ACC112 (cell line): ENCODE measurements around the gene TBC1D1.

Experiments
- H2AFZ ChIP-seq: fragments of 200-600 bp; sonication (generic); one replicate; pipeline ENCODE4 v1.6.0; 2017; ENCODE audit warnings: antibody characterized with exemption, low read length; ENCODE audit not compliant: unreplicated experiment
- H3K27ac ChIP-seq: fragments of 200-600 bp; sonication (generic); 2 replicates; pipeline ENCODE4 v1.5.1; 2014; ENCODE audit warnings: low read depth, mild to moderate bottlenecking, antibody characterized with exemption, low read length, moderate library complexity
- H3K27me3 ChIP-seq: fragments of 200-600 bp; sonication (generic); 2 replicates; pipeline ENCODE4 v1.6.1; 2014; ENCODE audit warnings: mild to moderate bottlenecking, antibody characterized with exemption, low read length, moderate library complexity, mixed read lengths; ENCODE audit not compliant: insufficient read depth
- H3K36me3 ChIP-seq: fragments of 200-600 bp; sonication (generic); 2 replicates; pipeline ENCODE4 v1.6.1; 2016; ENCODE audit warnings: mild to moderate bottlenecking, antibody characterized with exemption, low read length, moderate library complexity, mixed read lengths; ENCODE audit not compliant: insufficient read depth
- H3K4me1 ChIP-seq: fragments of 200-600 bp; sonication (generic); one replicate; pipeline ENCODE4 v1.6.1; 2016; ENCODE audit warnings: low read length, mixed read lengths; ENCODE audit not compliant: insufficient read depth, unreplicated experiment, control insufficient read depth
- H3K4me3 ChIP-seq: fragments of 200-600 bp; sonication (generic); 2 replicates; pipeline ENCODE4 v1.5.1; 2014; ENCODE audit warnings: mild to moderate bottlenecking, low read depth, low read length
- H3K79me2 ChIP-seq: fragments of 200-600 bp; sonication (generic); one replicate; pipeline ENCODE4 v1.6.0; 2016; ENCODE audit warnings: low read length; ENCODE audit not compliant: control insufficient read depth, unreplicated experiment, insufficient read depth

TBC1D1 gene

GRCh38 chr4:37867102-37867501, 23.8 kb upstream of the TBC1D1 start:
- Histone ChIP-seq H3K27ac (no peak overlapping the region), H3K4me1 (peaks cover 3% of the 10 kb centered on the region)

GRCh38 chr4:37868238-37868637, 22.6 kb upstream of the TBC1D1 start:
- Histone ChIP-seq H3K27me3 (no peaks in the 10 kb centered on the region), H3K36me3 (no peaks in the 10 kb centered on the region), H2AFZ (no peak overlapping the region), H3K79me2 (no peaks in the 10 kb centered on the region), H3K4me1 (peaks cover 14% of the 10 kb centered on the region), H3K4me3 (no peak overlapping the region), H3K27ac (no peak overlapping the region)

More at GRCh38 chr4:37867102-37867501, 23.8 kb upstream of the TBC1D1 start:
- H3K79me2 ChIP-seq = no peaks in the 10 kb centered on the region
- H3K27me3 ChIP-seq = no peaks in the 10 kb centered on the region
- no peak overlapping the region for H3K4me3 ChIP-seq
- H2AFZ ChIP-seq = no peak overlapping the region
- peaks cover 4% of the 10 kb centered on the region; the same call in 1 of the 2 replicates for H3K36me3 ChIP-seq

GRCh38 chr4:37872310-37872988, 18.4 kb upstream of the TBC1D1 start:
- Histone ChIP-seq H3K4me1 (peaks cover 29% of the 10 kb centered on the region), H3K36me3 (no peaks in the 10 kb centered on the region), H3K27ac (peak overlapping the region; percentile 92), H3K27me3 (no peaks in the 10 kb centered on the region), H2AFZ (peak overlapping the region; percentile 72), H3K79me2 (no peaks in the 10 kb centered on the region), H3K4me3 (peak overlapping the region; percentile 50; the same call in 1 of the 2 replicates)

- Histone ChIP-seq H2AFZ (no peak overlapping the region), H3K4me1 (peaks cover 29% of the 10 kb centered on the region), H3K36me3 (no peaks in the 10 kb centered on the region), H3K4me3 (no peak overlapping the region), H3K79me2 (no peaks in the 10 kb centered on the region), H3K27me3 (no peaks in the 10 kb centered on the region), H3K27ac (peak overlapping the region; percentile 92)
Measured at GRCh38 chr4:37873386-37873785, 17.5 kb upstream of the TBC1D1 start.

- Histone ChIP-seq H3K4me3 (no peak overlapping the region), H2AFZ (no peak overlapping the region), H3K4me1 (peaks cover 29% of the 10 kb centered on the region), H3K27me3 (no peaks in the 10 kb centered on the region), H3K27ac (no peak overlapping the region), H3K79me2 (no peaks in the 10 kb centered on the region), H3K36me3 (no peaks in the 10 kb centered on the region)
Measured at GRCh38 chr4:37876156-37876555, 14.7 kb upstream of the TBC1D1 start.

- Histone ChIP-seq H3K4me1 (peaks cover 14% of the 10 kb centered on the region), H3K27ac (no peak overlapping the region), H3K79me2 (no peaks in the 10 kb centered on the region), H2AFZ (no peak overlapping the region), H3K27me3 (no peaks in the 10 kb centered on the region), H3K36me3 (no peaks in the 10 kb centered on the region), H3K4me3 (no peak overlapping the region)
Measured at GRCh38 chr4:37879365-37879764, 11.5 kb upstream of the TBC1D1 start.

- no peaks in the 10 kb centered on the region for H3K79me2 ChIP-seq
- H3K27me3 ChIP-seq = no peaks in the 10 kb centered on the region
- H2AFZ ChIP-seq = no peak overlapping the region
- H3K4me3 ChIP-seq = no peak overlapping the region
- no peak overlapping the region for H3K27ac ChIP-seq
- no peaks in the 10 kb centered on the region for H3K36me3 ChIP-seq
- H3K4me1 ChIP-seq = peaks cover 8% of the 10 kb centered on the region
Measured at GRCh38 chr4:37881811-37882210, 9.1 kb upstream of the TBC1D1 start.

- no peak overlapping the region for H3K4me3 ChIP-seq
- no peak overlapping the region for H3K27ac ChIP-seq
- peaks cover 8% of the 10 kb centered on the region for H3K4me1 ChIP-seq
- H3K36me3 ChIP-seq = no peaks in the 10 kb centered on the region
- H3K79me2 ChIP-seq = no peaks in the 10 kb centered on the region
- H3K27me3 ChIP-seq = no peaks in the 10 kb centered on the region
- H2AFZ ChIP-seq = no peak overlapping the region
Measured at GRCh38 chr4:37882665-37883296, 8.1 kb upstream of the TBC1D1 start.

GRCh38 chr4:37884855-37885487, 5.9 kb upstream of the TBC1D1 start:
- peaks cover 8% of the 10 kb centered on the region for H3K4me1 ChIP-seq
- no peaks in the 10 kb centered on the region for H3K36me3 ChIP-seq
- H3K27ac ChIP-seq = no peak overlapping the region
- H3K27me3 ChIP-seq = peaks cover 4% of the 10 kb centered on the region
- H2AFZ ChIP-seq = no peak overlapping the region
- no peaks in the 10 kb centered on the region for H3K79me2 ChIP-seq
- H3K4me3 ChIP-seq = no peak overlapping the region

GRCh38 chr4:37885496-37885895, 5.4 kb upstream of the TBC1D1 start:
- Histone ChIP-seq H3K79me2 (no peaks in the 10 kb centered on the region), H3K4me1 (peaks cover 8% of the 10 kb centered on the region), H3K4me3 (no peak overlapping the region), H3K27ac (no peak overlapping the region), H3K27me3 (peaks cover 10% of the 10 kb centered on the region), H2AFZ (peak overlapping the region; percentile 62), H3K36me3 (no peaks in the 10 kb centered on the region)
